HepG2 (cell line): Measurements from ENCODE around the gene TSNAX. TPM values are rescaled to one million over a fixed set of nuclear protein-coding genes. Genes with fewer than 3 reads are reported as not detected.

Experiments used
- FOXA1 ChIP-seq, 2 experiments: fragments of 450-650 bp in 1 of 2; sonication (generic) in 1 of 2; formaldehyde crosslinking in 1 of 2; IDR thresholded peaks; 2 replicates each; pipeline versions ENCODE4 v1.4.0 to v1.6.1; 2016 to 2020; ENCODE audit warnings: missing genetic modification reagents in 1 of 2
- HNF1A ChIP-seq, 2 experiments: sonication (generic) in 1 of 2; formaldehyde crosslinking in 1 of 2; IDR thresholded peaks; 2 replicates each; pipeline versions ENCODE4 v1.4.0 to v1.6.1; 2016 to 2020; ENCODE audit warnings: borderline replicate concordance in 1 of 2, low read depth in 1 of 2, mild to moderate bottlenecking in 1 of 2, missing genetic modification reagents in 1 of 2
- MIER3 ChIP-seq: IDR thresholded peaks from 2 replicates; pipeline ENCODE4 v1.6.1; 2016; ENCODE audit warnings: missing compliant biosample characterization, borderline replicate concordance
- PAXIP1 ChIP-seq: sonication (generic); formaldehyde crosslinking; conservative IDR thresholded peaks from 2 replicates; pipeline ENCODE4 v1.4.0; 2020; ENCODE audit warnings: mild to moderate bottlenecking, missing genetic modification reagents, moderate library complexity
- RARA ChIP-seq: IDR thresholded peaks from 2 replicates; pipeline ENCODE4 v1.6.1; 2016; ENCODE audit warnings: missing genetic modification reagents, missing compliant biosample characterization
- SALL1 ChIP-seq: sonication (generic); formaldehyde crosslinking; IDR thresholded peaks from 2 replicates; pipeline ENCODE4 v1.8.0; 2022; ENCODE audit warnings: mild to moderate bottlenecking, missing genetic modification reagents
- SOX13 ChIP-seq, 3 experiments: fragments of 450-650 bp in 1 of 3; sonication (generic) in 1 of 3; formaldehyde crosslinking in 1 of 3; IDR thresholded peaks in 2 of 3; conservative IDR thresholded peaks in 1 of 3; 2 replicates each; pipeline versions ENCODE4 v1.5.0 to v1.6.1; 2016 to 2020; ENCODE audit warnings: antibody characterized with exemption in 1 of 3, mild to moderate bottlenecking in 1 of 3, missing compliant biosample characterization in 1 of 3, missing genetic modification reagents in 1 of 3, moderate library complexity in 1 of 3
- TBX3 ChIP-seq: fragments of 450-650 bp; IDR thresholded peaks from 2 replicates; pipeline ENCODE4 v1.6.1; 2017; ENCODE audit warnings: antibody characterized with exemption, mild to moderate bottlenecking, inconsistent platforms, borderline replicate concordance
- ZBTB10 ChIP-seq: sonication (generic); formaldehyde crosslinking; IDR thresholded peaks from 2 replicates; pipeline ENCODE4 v1.4.0; 2020; ENCODE audit warnings: missing genetic modification reagents, borderline replicate concordance
- ZNF264 ChIP-seq: sonication (generic); formaldehyde crosslinking; IDR thresholded peaks from 2 replicates; pipeline ENCODE4 v1.4.0; 2020; ENCODE audit warnings: missing genetic modification reagents
- ZNF562 ChIP-seq: sonication (generic); formaldehyde crosslinking; IDR thresholded peaks from 2 replicates; pipeline ENCODE4 v1.8.0; 2022; ENCODE audit warnings: missing genetic modification reagents, borderline replicate concordance
- ZNF784 ChIP-seq: sonication (generic); formaldehyde crosslinking; IDR thresholded peaks from 2 replicates; pipeline ENCODE4 v1.5.1; 2020; ENCODE audit warnings: missing genetic modification reagents, mild to moderate bottlenecking, borderline replicate concordance
- ZSCAN22 ChIP-seq: sonication (generic); formaldehyde crosslinking; IDR thresholded peaks from 2 replicates; pipeline ENCODE4 v1.4.0; 2020; ENCODE audit warnings: mild to moderate bottlenecking, missing genetic modification reagents
- polyA plus RNA-seq, 8 experiments: library from polyadenylated mRNA; depleted of rRNA in 3 of 8; stranded (reverse) in 7 of 8; unstranded in 1 of 8; fragments of >200 nt; fragmentation: Illumina TruSeq in 4 of 8; extraction: Trizol in 4 of 8; gene quantifications; 2 replicates each; pipeline versions ENCODE4 v1.2.1 to v1.2.3, GENCODE V29; 2011 to 2016; ENCODE audit warnings: low read depth in 4 of 8, missing spikeins in 1 of 8, mixed read lengths in 1 of 8; ENCODE audit not compliant: insufficient read depth in 1 of 8
- total RNA-seq, 5 experiments: library from RNA; depleted of rRNA; stranded (reverse); fragments of >200 nt; fragmentation: Illumina TruSeq; extraction: Trizol; gene quantifications; 2 replicates each; pipeline ENCODE4 v1.2.3, GENCODE V29; 2016; ENCODE audit warnings: low read depth in 1 of 5

Gene TSNAX
- total and polyA plus RNA-seq, 2 of the 13 experiments (the other 11 are each of a cell fraction or from before 2014, with no cell fraction given), result 13.2 to 46.2 TPM

- no peak for TF ChIP-seq ZSCAN22 (CRISPR knock-in tag)
- TF ChIP-seq MIER3, result 0 out of 2 replicates have a peak, but pooled peaks have one; percentile 25
- no peak for TF ChIP-seq SOX13 (IDR thresholded peaks at IDR 0.05)
- peak in 1 of 2 experiments; percentile 73; a peak in 1 of 4 replicates for TF ChIP-seq SOX13 (CRISPR knock-in tag; conservative IDR thresholded peaks at IDR 0.05 in 1 of 2, IDR thresholded peaks at IDR 0.05 in 1 of 2)
- TF ChIP-seq ZNF562 (CRISPR knock-in tag), result no peak
- TF ChIP-seq PAXIP1 (CRISPR knock-in tag), result peak; percentile 50
- TF ChIP-seq ZBTB10, result no peak
- TF ChIP-seq HNF1A (IDR thresholded peaks at IDR 0.05; ENCODE audit: low read depth), result 0 out of 2 replicates have a peak, but pooled peaks have one; percentile 46
- TF ChIP-seq HNF1A (CRISPR knock-in tag; IDR thresholded peaks at IDR 0.05; ENCODE audit: borderline replicate concordance), result no peak
- no peak for TF ChIP-seq FOXA1 (IDR thresholded peaks at IDR 0.05)
- TF ChIP-seq FOXA1 (CRISPR knock-in tag; IDR thresholded peaks at IDR 0.05), result peak; percentile 33; the same call in 1 of the 2 replicates
- TF ChIP-seq ZNF264 (CRISPR knock-in tag), result no peak
- peak; percentile 7; the same call in 1 of the 2 replicates for TF ChIP-seq RARA
- TF ChIP-seq TBX3, result peak; percentile 44; the same call in 1 of the 2 replicates
- TF ChIP-seq SALL1 (CRISPR knock-in tag), result peak; percentile 26; the same call in 1 of the 2 replicates
- TF ChIP-seq ZNF784 (CRISPR knock-in tag), result no peak
Observed at GRCh38 chr1:231576804-231577718, 48.6 kb downstream of the TSNAX start (continued).
